Measurements from ENCODE around the gene EPM2AIP1.

Gene EPM2AIP1

GRCh38 chr3:36944641-36945270, 48.2 kb downstream of the EPM2AIP1 start, which contains the start of gene TRANK1:
Gene TRANK1, minus strand, starts transcription at chr3:36945054. Its CDS starts 245 bp downstream, at chr3:36944809.
- DNase-seq (ENCODE audit: extremely low read depth, low read depth), result no peak
- TF ChIP-seq, protein P1, sequence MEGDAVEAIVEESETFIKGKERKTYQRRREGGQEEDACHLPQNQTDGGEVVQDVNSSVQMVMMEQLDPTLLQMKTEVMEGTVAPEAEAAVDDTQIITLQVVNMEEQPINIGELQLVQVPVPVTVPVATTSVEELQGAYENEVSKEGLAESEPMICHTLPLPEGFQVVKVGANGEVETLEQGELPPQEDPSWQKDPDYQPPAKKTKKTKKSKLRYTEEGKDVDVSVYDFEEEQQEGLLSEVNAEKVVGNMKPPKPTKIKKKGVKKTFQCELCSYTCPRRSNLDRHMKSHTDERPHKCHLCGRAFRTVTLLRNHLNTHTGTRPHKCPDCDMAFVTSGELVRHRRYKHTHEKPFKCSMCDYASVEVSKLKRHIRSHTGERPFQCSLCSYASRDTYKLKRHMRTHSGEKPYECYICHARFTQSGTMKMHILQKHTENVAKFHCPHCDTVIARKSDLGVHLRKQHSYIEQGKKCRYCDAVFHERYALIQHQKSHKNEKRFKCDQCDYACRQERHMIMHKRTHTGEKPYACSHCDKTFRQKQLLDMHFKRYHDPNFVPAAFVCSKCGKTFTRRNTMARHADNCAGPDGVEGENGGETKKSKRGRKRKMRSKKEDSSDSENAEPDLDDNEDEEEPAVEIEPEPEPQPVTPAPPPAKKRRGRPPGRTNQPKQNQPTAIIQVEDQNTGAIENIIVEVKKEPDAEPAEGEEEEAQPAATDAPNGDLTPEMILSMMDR (IDR thresholded peaks at IDR 0.05; ENCODE audit: low read depth, low read length), result no peak

- no peak for DNase-seq (ENCODE audit: extremely low read depth, low read depth)
- TF ChIP-seq, protein P1 (IDR thresholded peaks at IDR 0.05; ENCODE audit: low read depth, low read length), result peak; percentile 18
These were observed 48.8 kb downstream of the EPM2AIP1 start for GRCh38 chr3:36944012-36944640.

DNA sequence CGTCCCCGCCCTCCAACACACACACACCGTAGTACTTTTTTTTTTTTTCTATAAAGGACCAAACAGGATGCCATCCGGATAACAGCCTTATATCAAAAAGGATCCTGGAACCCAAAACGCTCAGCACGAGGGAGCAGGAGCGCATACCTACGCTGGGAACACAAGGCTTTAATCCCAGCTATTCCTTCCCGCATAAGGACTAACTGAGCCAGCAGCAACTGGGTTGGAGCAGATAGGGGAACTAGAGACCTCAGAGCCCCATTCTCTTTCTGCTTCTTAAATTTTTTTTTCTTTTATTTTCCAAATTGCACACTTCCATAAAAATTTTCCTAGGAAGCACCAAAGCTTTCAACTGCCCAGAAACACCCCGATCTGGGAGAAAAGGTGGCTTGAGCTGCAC, 49.3 kb downstream of the EPM2AIP1 start:
- TF ChIP-seq, protein P1 (IDR thresholded peaks at IDR 0.05; ENCODE audit: low read depth, low read length), result no peak
- DNase-seq (ENCODE audit: extremely low read depth, low read depth), result no peak

GRCh38 chr3:36942638-36943248, 50.2 kb downstream of the EPM2AIP1 start:
- TF ChIP-seq, protein P1 (IDR thresholded peaks at IDR 0.05; ENCODE audit: low read depth, low read length), result no peak
- no peak for DNase-seq (ENCODE audit: extremely low read depth, low read depth)

DNA sequence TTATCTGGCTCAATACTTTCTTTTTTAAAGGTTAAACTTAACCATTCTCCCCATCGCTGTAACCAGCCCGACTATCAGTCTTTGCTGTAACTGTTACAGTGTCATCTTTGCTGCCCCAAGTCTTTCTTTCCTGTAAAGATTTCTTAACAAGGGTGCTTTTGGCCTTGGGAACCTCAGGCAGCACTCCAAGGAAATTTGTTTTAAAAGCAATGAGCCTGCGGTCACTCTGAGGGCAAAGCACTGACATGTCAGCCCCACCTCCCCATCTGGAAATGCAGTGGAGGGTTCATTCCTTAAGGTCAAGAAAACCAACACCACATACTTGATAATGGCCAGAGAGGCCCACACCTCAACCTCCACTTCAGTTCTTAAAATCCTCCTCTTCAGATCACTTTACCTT, 51.3 kb downstream of the EPM2AIP1 start:
- DNase-seq (ENCODE audit: extremely low read depth, low read depth), result no peak
- TF ChIP-seq, protein P1 (IDR thresholded peaks at IDR 0.05; ENCODE audit: low read depth, low read length), result no peak

DNA sequence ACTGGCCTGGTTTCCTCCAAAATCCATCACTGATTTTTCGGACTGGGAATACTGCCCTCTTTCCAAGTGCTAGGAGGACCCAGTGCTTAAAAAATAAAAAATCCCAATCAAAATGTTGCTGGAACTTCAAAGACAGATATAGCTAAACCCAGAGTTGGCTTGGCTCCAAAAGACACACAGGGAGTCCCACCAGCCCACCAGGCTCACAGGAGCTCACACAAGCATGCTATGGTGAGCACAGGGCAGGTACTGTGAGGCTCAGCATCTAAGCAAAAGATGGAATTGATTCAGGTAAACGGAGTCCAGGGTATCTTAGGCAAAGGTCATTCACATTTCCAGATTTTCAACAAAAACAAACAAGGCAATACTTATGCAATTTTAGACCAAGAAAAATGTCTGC, 51.8 kb downstream of the EPM2AIP1 start:
- DNase-seq (ENCODE audit: extremely low read depth, low read depth), result no peak
- TF ChIP-seq, protein P1 (IDR thresholded peaks at IDR 0.05; ENCODE audit: low read depth, low read length), result no peak

- no peak for DNase-seq (ENCODE audit: extremely low read depth, low read depth)
- TF ChIP-seq, protein P1 (IDR thresholded peaks at IDR 0.05; ENCODE audit: low read depth, low read length), result no peak
These were observed 55.4 kb downstream of the EPM2AIP1 start for GRCh38 chr3:36937492-36937891.

Data from AG09319 (cell line).